Subcutaneous adipose tissue (tissue), 4 donors: ENCODE data around the gene VEZF1. TPM values are rescaled to one million over a fixed set of nuclear protein-coding genes. Genes with fewer than 3 reads are reported as not detected.

Source experiments
- CTCF ChIP-seq: fragments of 450-650 bp; IDR thresholded peaks from one replicate; pipeline ENCODE4 v1.5.1; 2016; ENCODE audit warnings: low read depth, mild to moderate bottlenecking, control low read depth, antibody characterized with exemption, moderate library complexity
- small RNA-seq: library from RNA; depleted of rRNA; stranded (forward); fragments of <200 nt; gene quantifications from one replicate; pipeline ENCODE3, GENCODE V24; 2016
- total RNA-seq, 4 donors: library from RNA; depleted of rRNA; stranded (reverse); fragments of >200 nt; gene quantifications; one replicate each; pipeline ENCODE4 v1.1.0, GENCODE V29; 2016

Gene VEZF1
- total RNA-seq, 4 donors from 2014 or later = 35.0 to 66.8 (median 44.0) TPM

GRCh38 chr17:57926723-57927047 is 61.4 kb downstream of the VEZF1 start:
- no peak for TF ChIP-seq CTCF

GRCh38 chr17:57925361-57925990 is 62.6 kb downstream of the VEZF1 start:
- TF ChIP-seq CTCF = no peak

GRCh38 chr17:57924677-57925076 is 63.4 kb downstream of the VEZF1 start:
- TF ChIP-seq CTCF = no peak

Small RNA genes within 50 kb of the gene (small RNA-seq; reads per million reads assigned to genes)
- gene AC015813.4 = not detected

Other genes starting within 250 kb of the VEZF1 start
- not detected for gene CCDC182, start 243.0 kb downstream of the VEZF1 start, total RNA-seq
- 10 to 100 TPM in 2 of 4 donors, 1 to 10 TPM in 2; 5.9 to 12.1 (median 9.3) TPM for gene MRPS23, start 138.2 kb downstream of the VEZF1 start, total RNA-seq
- 10 to 100 TPM; 18.0 to 22.5 (median 21.1) TPM for gene CUEDC1, start 32.8 kb downstream of the VEZF1 start, total RNA-seq
- gene SRSF1, start 19.0 kb upstream of the VEZF1 start, total RNA-seq = 100 to 1,000 TPM; 115 to 271 (median 142) TPM
- gene DYNLL2, start 95.2 kb upstream of the VEZF1 start, total RNA-seq = 10 to 100 TPM; 12.2 to 32.4 (median 17.3) TPM
- not detected for gene OR4D1, start 160.1 kb upstream of the VEZF1 start, total RNA-seq
- not detected for gene OR4D2, start 178.7 kb upstream of the VEZF1 start, total RNA-seq
- not detected for gene EPX, start 204.5 kb upstream of the VEZF1 start, total RNA-seq
- 10 to 100 TPM in 2 of 4 donors, 1 to 10 TPM in 2; 6.0 to 14.3 (median 9.6) TPM for gene MKS1, start 231.0 kb upstream of the VEZF1 start, total RNA-seq